ENCODE measurements around the gene CHRM1.
"Not testable (repeated sequence)": the region's sequence is repeated elsewhere in the genome, so short reads cannot be mapped to it uniquely, and the experiment has no call there.

Gene CHRM1

GRCh38 chr11:62874851-62875250, 46.3 kb downstream of the CHRM1 start:
- no peak for DNase-seq

- DNase-seq: no peak
Measured at GRCh38 chr11:62865635-62866034, 55.5 kb downstream of the CHRM1 start.

- no peak for DNase-seq
Measured at GRCh38 chr11:62863687-62864335, 57.4 kb downstream of the CHRM1 start.

GRCh38 chr11:62861564-62862192, 59.5 kb downstream of the CHRM1 start:
- not testable (repeated sequence) for DNase-seq

- no peak for DNase-seq
Measured at GRCh38 chr11:62860835-62861563, 60.2 kb downstream of the CHRM1 start.

GRCh38 chr11:62859281-62859703, 61.9 kb downstream of the CHRM1 start:
- not testable (repeated sequence) for DNase-seq

Data from NCI-H1417 treated with DMSO at 0.1 percent for 48 hours (cell line).